Mesenteric fat pad (tissue), 1 donor: ENCODE results near the gene PPM1M. TPM values are rescaled to one million over a fixed set of nuclear protein-coding genes. Genes with fewer than 3 reads are reported as not detected.

Experiments used
- DNase-seq: peaks from one replicate; pipeline ENCODE4 v3.0.0-alpha.2; 2020; ENCODE audit warnings: low spot score
- total RNA-seq: library from RNA; stranded (reverse); fragmentation: NEBNext Ultra II Directional; extraction: Animal tissue kit (Norgen Biotek cat#: 25700); gene quantifications from one replicate; pipeline ENCODE4 v1.2.1, GENCODE V29; 2021
- donor health status: DM: yes; HTN: yes; CAD: no.

Gene PPM1M
- total RNA-seq, 1 donor from 2014 or later, result 26.8 TPM

GRCh38 chr3:52272172-52272571 lies 26.6 kb downstream of the PPM1M start:
- DNase-seq, result peak; percentile 41

GRCh38 chr3:52272831-52273230 lies 27.3 kb downstream of the PPM1M start:
- DNase-seq, result no peak

DNA sequence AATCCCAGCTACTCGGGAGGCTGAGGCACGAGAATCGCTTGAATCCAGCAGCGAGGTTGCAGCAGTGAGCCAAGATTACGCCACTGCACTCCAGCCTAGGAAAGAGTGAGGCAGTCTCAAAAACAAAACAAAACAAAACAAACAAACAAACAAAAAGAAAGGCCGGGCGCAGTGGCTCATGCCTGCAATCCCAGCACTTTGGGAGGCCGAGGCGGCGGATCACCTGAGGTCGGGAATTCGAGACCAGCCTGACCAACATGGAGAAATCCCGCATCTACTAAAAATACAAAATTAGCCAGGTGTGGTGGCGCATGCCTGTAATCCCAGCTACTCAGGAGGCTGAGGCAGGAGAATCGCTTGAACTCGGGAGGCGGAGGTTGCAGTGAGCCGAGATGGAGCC lies 29.2 kb downstream of the PPM1M start:
- DNase-seq, result peak; percentile 57

DNA sequence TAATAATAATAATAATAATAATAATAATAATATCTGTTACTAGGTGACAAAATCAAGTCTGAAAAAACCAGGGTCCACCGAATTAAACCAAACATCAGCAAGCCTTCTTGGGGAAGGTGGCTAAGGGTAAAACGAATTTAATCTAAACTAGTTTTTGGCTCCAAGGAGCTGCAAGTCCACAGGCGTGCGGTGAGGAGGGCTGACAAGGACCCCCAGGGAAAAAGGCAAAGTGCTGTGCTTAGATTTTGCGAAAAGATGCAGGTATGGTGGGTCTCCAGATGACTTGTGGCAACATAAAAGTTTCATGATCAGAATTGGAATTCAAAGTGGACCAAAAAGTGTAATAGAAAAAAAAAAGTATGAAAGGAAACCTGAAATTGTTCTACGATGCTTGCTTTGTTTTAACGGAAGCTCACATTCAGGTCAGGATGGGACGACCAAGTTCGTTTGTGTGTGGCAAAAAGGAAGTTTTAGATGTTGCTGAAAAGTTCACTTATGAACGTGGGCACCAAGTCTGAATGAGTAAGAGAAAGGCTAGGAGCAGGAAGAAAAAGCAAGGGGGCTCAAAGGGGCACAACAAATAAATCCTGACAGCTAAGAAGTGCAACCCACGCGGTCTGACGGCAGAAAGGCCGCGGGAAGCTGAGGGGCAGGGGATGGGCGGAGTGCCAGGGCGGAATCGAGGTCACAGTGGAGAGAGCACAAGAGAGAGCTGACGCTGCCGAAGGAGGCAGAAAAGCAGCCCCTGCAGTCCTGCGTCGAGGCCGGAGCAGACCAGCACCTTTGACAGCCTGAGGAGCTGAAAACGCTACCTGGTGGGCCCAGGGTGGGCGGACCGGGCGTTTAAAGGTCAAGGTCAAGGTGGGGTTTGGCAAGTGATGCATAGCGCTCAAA lies 31.8 kb downstream of the PPM1M start:
- DNase-seq, result peak; percentile 95

DNA sequence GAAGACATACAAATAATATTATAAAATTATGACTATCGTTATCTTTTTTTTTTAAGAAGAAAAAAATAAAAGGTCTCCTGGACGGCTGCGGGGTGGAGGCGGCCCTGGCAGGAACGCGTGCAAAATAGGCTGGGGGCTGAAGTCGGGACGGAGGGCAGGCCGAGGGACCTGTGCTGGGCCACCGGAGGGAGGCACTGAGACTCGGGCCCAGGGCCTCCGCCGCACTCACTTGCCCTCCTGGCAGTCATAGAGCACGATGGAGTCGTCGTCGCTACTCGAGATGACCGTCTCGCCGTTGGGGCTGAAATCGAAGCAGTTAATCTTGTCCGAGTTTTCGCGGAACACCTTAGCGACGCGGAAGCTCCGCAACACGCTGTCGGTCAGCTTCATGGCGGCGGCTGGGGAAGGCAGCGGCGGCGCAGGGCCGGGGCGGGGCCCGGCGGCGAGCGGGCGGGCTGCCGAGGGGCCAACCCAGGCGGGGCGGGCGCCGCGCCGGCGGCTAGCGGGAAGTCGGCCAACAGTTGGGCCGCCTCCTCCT lies 32.5 kb downstream of the PPM1M start:
- DNase-seq, result no peak

DNA sequence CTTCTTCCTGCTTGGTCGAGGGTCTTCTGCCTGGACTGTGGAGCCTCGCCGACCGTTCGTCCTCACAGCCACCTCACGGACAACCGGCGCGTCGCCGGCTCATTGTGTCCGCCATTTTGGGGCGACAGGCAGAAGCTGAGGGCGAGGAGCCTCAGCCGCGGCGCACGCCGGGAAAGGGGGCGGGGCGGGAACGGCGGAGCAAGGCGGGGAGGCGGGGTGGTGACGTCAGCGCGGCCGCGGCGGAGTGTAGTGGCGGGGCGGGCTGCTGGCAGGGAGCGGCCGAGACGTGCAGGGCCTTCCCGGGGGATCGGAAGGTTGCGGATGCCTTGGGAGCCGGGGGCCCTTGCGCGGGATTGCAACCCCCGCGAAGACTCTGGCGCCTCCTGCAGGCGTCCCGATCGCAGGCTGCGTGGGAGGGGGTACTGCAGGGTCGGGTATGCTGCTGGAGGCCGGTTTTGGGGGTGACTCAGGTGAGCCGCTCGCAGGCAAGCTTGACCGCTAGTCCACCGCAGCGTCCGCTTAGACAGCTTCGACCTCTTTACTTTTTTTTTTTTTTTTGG lies 33.0 kb downstream of the PPM1M start, which contains the start of gene WDR82:
WDR82 (minus strand) TSS at position 140 of the 560 bp plus-strand sequence. CDS start 288 bp downstream, outside the sequence.
- peak; percentile 100 for DNase-seq

DNA sequence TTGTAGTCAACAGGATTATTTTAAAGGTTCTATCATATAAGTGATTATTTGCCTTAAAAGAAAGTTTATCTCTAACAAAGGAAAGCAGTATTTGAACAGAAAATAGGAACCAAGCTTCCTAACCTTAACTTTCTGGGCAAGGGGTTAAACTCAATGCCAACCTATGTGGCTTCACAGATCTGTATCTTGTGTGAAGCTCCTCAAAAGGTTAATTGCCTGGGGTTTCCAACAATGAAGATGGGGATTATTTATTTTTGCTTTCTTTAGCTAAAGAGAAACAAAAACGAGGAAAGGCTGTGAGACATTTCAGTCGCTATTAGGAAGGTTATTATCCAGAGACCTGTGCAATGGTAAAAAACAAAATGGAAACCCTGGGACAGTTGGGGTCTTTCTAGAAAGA lies 34.0 kb downstream of the PPM1M start:
- no peak for DNase-seq

DNA sequence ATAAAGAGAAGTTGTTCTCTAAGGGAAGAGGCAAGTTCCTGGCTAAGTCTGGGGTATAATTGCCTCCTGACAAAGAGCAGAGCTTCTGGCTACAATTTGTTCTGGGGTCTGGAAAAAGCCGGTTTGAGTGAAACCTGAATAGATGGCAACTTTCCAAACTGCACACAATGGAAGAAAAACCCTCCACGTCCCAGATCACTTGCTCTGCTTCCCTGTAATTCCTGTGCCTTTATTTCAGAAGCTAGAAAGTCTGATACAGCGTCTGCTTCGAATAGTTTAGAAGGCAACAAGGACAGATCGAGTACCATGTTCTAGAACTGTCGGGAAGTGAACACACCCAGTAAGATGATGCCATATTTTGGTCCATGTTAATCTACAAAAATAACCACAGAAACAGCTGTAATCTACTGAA lies 34.5 kb downstream of the PPM1M start:
- no peak for DNase-seq

- DNase-seq, result no peak
Measured at GRCh38 chr3:52281981-52282801, 36.6 kb downstream of the PPM1M start.

- no peak for DNase-seq
Measured at GRCh38 chr3:52283306-52283705, 37.7 kb downstream of the PPM1M start.

DNA sequence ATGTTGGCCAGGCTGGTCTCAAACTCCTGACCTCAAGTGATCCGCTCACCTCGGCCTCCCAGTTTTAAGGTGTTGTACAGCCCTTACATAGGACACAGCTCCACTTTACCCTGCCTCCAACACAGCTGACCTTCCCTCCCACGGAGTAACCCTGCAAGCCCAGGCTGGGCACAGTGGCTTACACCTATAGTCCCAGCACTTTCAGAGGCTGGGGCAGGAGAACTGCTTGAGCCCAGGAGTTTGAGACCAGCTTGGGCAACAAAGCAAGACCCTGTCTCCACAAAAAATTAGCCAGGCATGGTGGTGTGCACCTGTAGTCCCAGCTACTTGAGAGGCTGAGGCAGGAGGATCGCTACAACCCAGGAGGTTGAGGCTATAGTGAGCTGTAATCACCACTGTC lies 38.5 kb downstream of the PPM1M start:
- peak; percentile 59 for DNase-seq

DNA sequence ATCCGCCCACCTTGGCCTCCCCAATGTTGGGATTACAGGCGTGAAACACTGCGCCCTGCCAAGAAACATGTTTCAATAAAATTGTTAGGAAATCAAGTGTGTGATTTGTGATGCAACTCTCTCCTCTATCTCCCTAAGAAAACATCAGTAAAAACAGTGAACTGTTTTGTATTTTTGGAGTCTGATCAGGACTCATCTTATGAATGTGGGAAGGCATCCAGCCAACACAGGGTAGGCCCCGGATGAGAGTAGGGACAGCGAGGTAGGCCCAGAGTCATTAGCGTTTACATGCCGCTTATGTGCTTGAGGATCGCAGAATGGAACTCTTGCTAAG lies 41.2 kb downstream of the PPM1M start:
- DNase-seq, result peak; percentile 59

DNA sequence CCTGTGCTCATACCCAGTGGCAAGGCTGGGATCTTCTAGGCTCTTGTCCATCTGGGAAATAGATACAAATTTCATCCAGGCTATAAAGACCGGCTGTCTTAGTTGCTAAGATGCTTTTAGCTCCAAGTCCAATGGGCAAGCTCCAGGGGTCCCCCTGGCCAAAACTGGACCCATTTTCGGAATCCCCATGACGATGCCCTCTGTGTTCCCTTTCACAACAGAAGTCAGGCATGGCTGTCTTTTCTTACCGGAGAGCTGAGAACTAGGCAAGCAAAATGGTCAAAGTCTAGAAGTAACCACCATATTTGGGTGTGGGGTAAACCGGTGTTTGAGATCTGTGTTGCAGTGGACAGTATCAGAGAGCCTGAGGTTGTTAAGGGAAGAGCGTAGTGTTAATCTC lies 43.1 kb downstream of the PPM1M start:
- DNase-seq, result no peak

- peak; percentile 60 for DNase-seq
Measured at GRCh38 chr3:52289338-52289746, 43.8 kb downstream of the PPM1M start.

GRCh38 chr3:52289747-52290595 lies 44.4 kb downstream of the PPM1M start:
- peak; percentile 89 for DNase-seq

GRCh38 chr3:52290596-52291507 lies 45.3 kb downstream of the PPM1M start:
- DNase-seq, result peak; percentile 79

GRCh38 chr3:52291508-52292181 lies 46.1 kb downstream of the PPM1M start:
- DNase-seq, result no peak

- DNase-seq, result no peak
Measured at GRCh38 chr3:52292247-52293065, 46.9 kb downstream of the PPM1M start.
